HL-60 (cell line): Measurements from ENCODE around the gene DTNA.

Experiments
- GABPA ChIP-seq: IDR thresholded peaks from 2 replicates; pipeline ENCODE4 v1.6.1; 2012; ENCODE audit warnings: low read depth
- POLR2AphosphoS5 ChIP-seq: IDR thresholded peaks from 2 replicates; pipeline ENCODE4 v1.6.1; 2012; ENCODE audit warnings: low read depth
- TF ChIP-seq, protein P1 (sequence below): IDR thresholded peaks from one replicate; pipeline ENCODE4 v1.5.1; 2011; ENCODE audit warnings: low read length, control low read depth, inconsistent platforms; ENCODE audit not compliant: insufficient read depth
- TF ChIP-seq, protein P2 (sequence below): IDR thresholded peaks from 2 replicates; pipeline ENCODE4 v1.6.1; 2012; ENCODE audit warnings: low read depth; ENCODE audit not compliant: insufficient replicate concordance

DNA sequence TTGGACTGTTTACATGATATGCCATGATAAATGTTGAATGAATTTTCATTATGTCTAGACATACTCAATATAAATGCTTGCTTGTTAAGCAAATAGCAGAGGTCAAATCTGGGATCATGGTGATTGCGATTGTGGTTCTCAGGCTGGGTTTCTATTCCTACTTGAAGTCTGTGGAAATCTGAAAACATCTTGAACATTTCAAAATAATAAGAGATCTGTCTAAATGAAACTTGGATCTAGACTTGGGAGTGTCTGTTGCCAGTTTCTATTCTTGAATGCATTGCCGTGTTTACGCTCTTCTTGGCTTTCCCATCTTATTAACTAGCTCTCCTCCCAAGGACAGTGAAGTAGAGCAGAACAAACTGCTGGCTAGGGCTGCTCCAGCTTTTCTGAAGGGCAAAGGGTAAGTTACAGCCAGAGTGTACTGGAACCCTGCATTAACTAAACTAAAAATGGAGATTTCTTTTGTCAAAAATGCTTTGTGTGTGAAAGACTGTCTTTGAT is 127.7 kb downstream of the DTNA start:
- TF ChIP-seq, protein P1, sequence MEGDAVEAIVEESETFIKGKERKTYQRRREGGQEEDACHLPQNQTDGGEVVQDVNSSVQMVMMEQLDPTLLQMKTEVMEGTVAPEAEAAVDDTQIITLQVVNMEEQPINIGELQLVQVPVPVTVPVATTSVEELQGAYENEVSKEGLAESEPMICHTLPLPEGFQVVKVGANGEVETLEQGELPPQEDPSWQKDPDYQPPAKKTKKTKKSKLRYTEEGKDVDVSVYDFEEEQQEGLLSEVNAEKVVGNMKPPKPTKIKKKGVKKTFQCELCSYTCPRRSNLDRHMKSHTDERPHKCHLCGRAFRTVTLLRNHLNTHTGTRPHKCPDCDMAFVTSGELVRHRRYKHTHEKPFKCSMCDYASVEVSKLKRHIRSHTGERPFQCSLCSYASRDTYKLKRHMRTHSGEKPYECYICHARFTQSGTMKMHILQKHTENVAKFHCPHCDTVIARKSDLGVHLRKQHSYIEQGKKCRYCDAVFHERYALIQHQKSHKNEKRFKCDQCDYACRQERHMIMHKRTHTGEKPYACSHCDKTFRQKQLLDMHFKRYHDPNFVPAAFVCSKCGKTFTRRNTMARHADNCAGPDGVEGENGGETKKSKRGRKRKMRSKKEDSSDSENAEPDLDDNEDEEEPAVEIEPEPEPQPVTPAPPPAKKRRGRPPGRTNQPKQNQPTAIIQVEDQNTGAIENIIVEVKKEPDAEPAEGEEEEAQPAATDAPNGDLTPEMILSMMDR: no peak
- TF ChIP-seq POLR2AphosphoS5: no peak
- no peak for TF ChIP-seq GABPA
- TF ChIP-seq, protein P2, sequence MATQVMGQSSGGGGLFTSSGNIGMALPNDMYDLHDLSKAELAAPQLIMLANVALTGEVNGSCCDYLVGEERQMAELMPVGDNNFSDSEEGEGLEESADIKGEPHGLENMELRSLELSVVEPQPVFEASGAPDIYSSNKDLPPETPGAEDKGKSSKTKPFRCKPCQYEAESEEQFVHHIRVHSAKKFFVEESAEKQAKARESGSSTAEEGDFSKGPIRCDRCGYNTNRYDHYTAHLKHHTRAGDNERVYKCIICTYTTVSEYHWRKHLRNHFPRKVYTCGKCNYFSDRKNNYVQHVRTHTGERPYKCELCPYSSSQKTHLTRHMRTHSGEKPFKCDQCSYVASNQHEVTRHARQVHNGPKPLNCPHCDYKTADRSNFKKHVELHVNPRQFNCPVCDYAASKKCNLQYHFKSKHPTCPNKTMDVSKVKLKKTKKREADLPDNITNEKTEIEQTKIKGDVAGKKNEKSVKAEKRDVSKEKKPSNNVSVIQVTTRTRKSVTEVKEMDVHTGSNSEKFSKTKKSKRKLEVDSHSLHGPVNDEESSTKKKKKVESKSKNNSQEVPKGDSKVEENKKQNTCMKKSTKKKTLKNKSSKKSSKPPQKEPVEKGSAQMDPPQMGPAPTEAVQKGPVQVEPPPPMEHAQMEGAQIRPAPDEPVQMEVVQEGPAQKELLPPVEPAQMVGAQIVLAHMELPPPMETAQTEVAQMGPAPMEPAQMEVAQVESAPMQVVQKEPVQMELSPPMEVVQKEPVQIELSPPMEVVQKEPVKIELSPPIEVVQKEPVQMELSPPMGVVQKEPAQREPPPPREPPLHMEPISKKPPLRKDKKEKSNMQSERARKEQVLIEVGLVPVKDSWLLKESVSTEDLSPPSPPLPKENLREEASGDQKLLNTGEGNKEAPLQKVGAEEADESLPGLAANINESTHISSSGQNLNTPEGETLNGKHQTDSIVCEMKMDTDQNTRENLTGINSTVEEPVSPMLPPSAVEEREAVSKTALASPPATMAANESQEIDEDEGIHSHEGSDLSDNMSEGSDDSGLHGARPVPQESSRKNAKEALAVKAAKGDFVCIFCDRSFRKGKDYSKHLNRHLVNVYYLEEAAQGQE: no peak
